Neural cell (in vitro differentiated cells): ENCODE data around the gene LINC01488. TPM values are rescaled to one million over a fixed set of nuclear protein-coding genes. Genes with fewer than 3 reads are reported as not detected.

Experiments
- polyA plus RNA-seq: library from polyadenylated mRNA; depleted of rRNA; stranded (reverse); fragments of >200 nt; gene quantifications from 2 replicates; pipeline ENCODE4 v1.2.3, GENCODE V29; 2014

LINC01488 gene
- polyA plus RNA-seq, 1 donor from 2014 or later: not detected

Other genes with a start within 250 kb of the LINC01488 start
- not detected in 2 replicates for gene MYEOV, start 187.5 kb upstream of the LINC01488 start, polyA plus RNA-seq
- gene CCND1, start 159.5 kb downstream of the LINC01488 start, polyA plus RNA-seq: 1.7 and 2.7 TPM in 2 replicates
- 44.4 and 47.9 TPM in 2 replicates for gene LTO1, start 193.7 kb downstream of the LINC01488 start, polyA plus RNA-seq
- gene FGF19, start 222.4 kb downstream of the LINC01488 start, polyA plus RNA-seq: 4.6 and 6.2 TPM in 2 replicates